ENCODE measurements around the gene MRPL18. TPM values are rescaled to one million over a fixed set of nuclear protein-coding genes. Genes with fewer than 3 reads are reported as not detected.

The MRPL18 gene
- total RNA-seq, 1 donor from 2014 or later, result 47.8 TPM

DNA sequence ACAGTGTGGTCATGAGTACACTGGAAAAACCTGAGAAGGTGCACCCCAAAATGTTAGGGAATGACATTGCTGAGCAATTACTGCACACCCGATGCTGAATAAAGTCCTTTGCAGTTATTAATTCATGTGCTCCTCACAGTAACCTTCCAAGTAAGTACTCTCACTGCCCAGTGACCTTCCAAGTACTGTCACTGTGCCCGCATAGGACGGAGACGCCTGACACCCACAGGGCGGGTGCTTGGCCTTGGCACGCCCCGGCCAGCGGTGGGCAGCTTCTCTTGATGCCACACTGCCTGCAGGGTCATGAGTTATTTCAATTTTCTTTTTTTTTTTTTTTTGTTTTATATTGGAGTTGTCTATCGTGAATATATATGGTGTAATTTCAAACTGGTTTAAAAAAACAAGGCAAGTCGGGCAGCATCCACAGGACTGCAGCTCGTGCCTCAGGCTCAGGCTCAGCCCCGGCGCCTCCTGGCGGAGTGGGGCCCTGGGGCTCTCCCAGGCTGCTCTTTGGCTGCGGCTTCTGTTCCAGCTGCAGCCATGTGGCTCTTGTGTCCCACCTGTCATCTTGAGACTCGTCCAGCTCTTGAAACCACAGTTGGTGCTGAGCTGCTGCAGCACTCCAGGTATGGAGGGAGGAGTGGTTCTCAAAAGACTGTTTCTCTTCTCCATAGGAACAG is 36.8 kb downstream of the MRPL18 start:
- Histone ChIP-seq H3K4me3 (no peak overlapping the region), H3K9me3 (no peaks in the 10 kb centered on the region), H3K4me1 (no peaks in the 10 kb centered on the region), H3K27me3 (ENCODE audit: low read depth) (no peaks in the 10 kb centered on the region), H3K36me3 (no peaks in the 10 kb centered on the region), H3K27ac (no peak overlapping the region)
- DNase-seq, result peak; percentile 21
- TF ChIP-seq, protein P1, sequence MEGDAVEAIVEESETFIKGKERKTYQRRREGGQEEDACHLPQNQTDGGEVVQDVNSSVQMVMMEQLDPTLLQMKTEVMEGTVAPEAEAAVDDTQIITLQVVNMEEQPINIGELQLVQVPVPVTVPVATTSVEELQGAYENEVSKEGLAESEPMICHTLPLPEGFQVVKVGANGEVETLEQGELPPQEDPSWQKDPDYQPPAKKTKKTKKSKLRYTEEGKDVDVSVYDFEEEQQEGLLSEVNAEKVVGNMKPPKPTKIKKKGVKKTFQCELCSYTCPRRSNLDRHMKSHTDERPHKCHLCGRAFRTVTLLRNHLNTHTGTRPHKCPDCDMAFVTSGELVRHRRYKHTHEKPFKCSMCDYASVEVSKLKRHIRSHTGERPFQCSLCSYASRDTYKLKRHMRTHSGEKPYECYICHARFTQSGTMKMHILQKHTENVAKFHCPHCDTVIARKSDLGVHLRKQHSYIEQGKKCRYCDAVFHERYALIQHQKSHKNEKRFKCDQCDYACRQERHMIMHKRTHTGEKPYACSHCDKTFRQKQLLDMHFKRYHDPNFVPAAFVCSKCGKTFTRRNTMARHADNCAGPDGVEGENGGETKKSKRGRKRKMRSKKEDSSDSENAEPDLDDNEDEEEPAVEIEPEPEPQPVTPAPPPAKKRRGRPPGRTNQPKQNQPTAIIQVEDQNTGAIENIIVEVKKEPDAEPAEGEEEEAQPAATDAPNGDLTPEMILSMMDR (IDR thresholded peaks at IDR 0.05), result no peak
- no peak for ATAC-seq
- intact Hi-C loops (cut with DNase I), result no loop called here

DNA sequence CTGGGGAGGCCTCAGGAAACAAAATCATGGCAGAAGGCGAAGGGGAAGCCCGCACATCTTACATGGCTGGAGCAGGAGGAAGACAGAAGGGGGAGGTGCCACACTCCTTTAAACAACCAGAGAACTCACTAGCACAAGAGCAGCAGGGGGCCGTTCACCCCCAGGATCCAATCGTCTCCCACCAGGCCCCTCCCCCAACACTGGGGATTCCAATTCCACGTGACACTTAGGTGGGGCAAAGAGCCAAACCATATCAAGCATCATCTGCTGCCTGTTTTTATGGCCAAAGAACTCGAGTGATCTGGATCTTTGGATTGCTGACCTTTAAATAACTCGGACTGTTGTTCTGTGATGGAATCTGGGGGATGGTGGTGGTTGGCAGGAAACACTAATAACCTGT is 37.8 kb downstream of the MRPL18 start:
- ATAC-seq, result no peak
- no peak overlapping the region for H3K27ac ChIP-seq
- no peaks in the 10 kb centered on the region for H3K4me1 ChIP-seq
- TF ChIP-seq, protein P1 (IDR thresholded peaks at IDR 0.05), result no peak
- DNase-seq, result peak; percentile 13
- H3K9me3 ChIP-seq, result no peaks in the 10 kb centered on the region
- no peaks in the 10 kb centered on the region for H3K36me3 ChIP-seq
- H3K4me3 ChIP-seq, result no peak overlapping the region
- intact Hi-C loops (cut with DNase I), result no loop called here
- no peaks in the 10 kb centered on the region for H3K27me3 ChIP-seq (ENCODE audit: low read depth)

DNA sequence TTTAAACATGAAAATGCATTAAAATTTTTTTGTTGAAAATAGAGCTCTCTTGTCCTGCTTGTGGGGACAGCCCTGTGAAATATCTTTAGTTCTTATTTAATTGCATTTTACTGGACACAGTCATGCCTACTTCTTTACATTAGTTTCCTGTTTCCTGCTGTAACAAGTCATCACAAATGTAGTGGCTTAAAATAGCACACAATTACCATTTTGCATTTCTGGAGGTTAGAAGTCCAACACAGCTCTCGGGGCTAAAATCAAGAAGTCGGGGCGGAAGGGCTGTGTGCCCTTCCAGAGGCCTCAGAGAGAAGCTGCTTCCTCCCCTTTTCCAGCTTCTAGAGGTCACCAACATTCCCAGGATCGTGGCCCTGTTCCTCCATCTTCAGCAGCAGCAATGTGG is 39.3 kb downstream of the MRPL18 start:
- Histone ChIP-seq H3K27me3 (ENCODE audit: low read depth) (no peaks in the 10 kb centered on the region), H3K36me3 (no peaks in the 10 kb centered on the region), H3K4me3 (no peak overlapping the region), H3K27ac (no peak overlapping the region), H3K9me3 (no peaks in the 10 kb centered on the region), H3K4me1 (no peaks in the 10 kb centered on the region)
- no peak for ATAC-seq
- intact Hi-C loops (cut with DNase I), result no loop called here
- peak; percentile 2 for DNase-seq
- TF ChIP-seq, protein P1 (IDR thresholded peaks at IDR 0.05), result no peak

DNA sequence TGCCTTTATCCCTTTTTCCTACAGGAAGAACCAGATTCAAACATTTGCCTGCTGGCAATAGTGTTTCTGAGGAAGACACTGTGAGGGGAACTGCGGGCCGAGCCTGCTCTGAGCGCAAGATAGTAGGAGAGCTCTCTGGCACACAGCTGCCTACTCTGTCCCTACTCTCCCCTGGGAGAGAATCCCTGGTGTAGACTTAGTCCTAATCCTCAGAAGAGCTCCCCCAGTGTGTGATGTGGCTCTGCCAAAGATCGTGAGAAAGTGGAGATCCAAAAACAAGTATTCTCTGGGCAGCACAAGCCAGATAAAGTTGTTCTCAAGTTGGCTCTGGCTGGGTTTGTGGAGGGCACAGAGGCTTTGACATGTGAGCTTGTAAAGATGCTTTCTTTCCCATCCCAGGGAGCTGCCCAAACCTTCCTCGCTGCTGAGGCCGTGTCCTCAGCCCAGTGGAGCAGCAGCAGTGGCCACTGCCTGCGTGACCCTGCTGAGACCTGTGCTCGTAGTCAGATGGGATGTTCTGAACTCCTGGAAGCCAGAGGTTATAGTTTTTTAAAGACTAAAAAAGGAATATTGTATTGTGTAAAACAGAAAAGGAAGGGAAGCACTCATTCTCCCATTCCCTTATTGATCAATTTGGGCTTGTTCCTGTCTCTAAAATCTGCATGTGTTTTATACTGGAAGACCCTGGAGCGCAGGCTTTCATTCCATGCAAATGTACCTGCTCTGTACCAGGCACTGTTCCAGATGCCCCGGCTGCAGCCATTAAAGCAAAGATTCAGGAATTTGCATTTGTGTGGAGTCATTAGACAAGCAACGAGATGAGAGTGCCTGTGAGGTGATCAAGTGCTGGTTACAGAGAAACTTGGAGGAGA is 40.5 kb downstream of the MRPL18 start:
- no peak overlapping the region for H3K4me3 ChIP-seq
- no peak for DNase-seq

DNA sequence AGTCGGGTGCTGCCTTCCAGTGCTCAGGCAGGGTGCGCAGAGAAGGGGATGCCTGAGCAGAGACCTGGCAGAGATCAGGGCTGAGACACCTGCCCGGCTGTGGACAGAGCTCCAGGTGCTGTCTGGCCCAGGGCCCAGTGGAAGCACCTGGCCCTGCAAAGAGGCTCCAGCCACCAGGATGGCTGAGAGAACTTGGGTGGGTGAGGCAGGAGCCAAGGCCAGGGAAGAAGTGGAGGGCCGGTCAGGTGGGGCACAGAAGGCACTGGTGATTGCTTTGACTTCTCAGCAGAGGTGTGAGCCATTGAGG is 41.1 kb downstream of the MRPL18 start:
- TF ChIP-seq, protein P1 (IDR thresholded peaks at IDR 0.05), result no peak
- Histone ChIP-seq H3K9me3 (no peaks in the 10 kb centered on the region), H3K27ac (no peak overlapping the region), H3K4me1 (no peaks in the 10 kb centered on the region), H3K36me3 (no peaks in the 10 kb centered on the region), H3K4me3 (no peak overlapping the region), H3K27me3 (ENCODE audit: low read depth) (no peaks in the 10 kb centered on the region)
- DNase-seq (peak; percentile 43), ATAC-seq (no peak)
- intact Hi-C loops (cut with DNase I), result no loop called here

More for the DNA sequence above, 40.5 kb downstream of the MRPL18 start:
- Histone ChIP-seq H3K9me3 (no peaks in the 10 kb centered on the region), H3K36me3 (no peaks in the 10 kb centered on the region), H3K4me1 (no peaks in the 10 kb centered on the region), H3K27ac (no peak overlapping the region), H3K27me3 (ENCODE audit: low read depth) (no peaks in the 10 kb centered on the region)
- TF ChIP-seq, protein P1 (IDR thresholded peaks at IDR 0.05), result no peak
- intact Hi-C loops (cut with DNase I), result no loop called here
- no peak for ATAC-seq
